ENCODE data around the gene TMEM247. TPM values are rescaled to one million over a fixed set of nuclear protein-coding genes. Genes with fewer than 3 reads are reported as not detected.

TMEM247 gene
- total RNA-seq, 1 donor from 2014 or later: not detected

- Mint-ChIP-seq H3K27me3 (peaks cover 21% of the 10 kb centered on the region), H3K9me3 (peaks cover 7% of the 10 kb centered on the region), H3K36me3 (ENCODE audit: low read depth) (no peaks in the 10 kb centered on the region), H3K27ac (no peak overlapping the region), H3K4me1 (no peaks in the 10 kb centered on the region), H3K4me3 (no peak overlapping the region)
- no peak for DNase-seq
- intact Hi-C loops (cut with micrococcal nuclease): no loop called here
These were observed 32.3 kb upstream of the TMEM247 start for GRCh38 chr2:46446871-46447568.

- Mint-ChIP-seq H3K27ac (no peak overlapping the region), H3K4me1 (no peaks in the 10 kb centered on the region), H3K27me3 (peaks cover 21% of the 10 kb centered on the region), H3K4me3 (no peak overlapping the region), H3K36me3 (ENCODE audit: low read depth) (no peaks in the 10 kb centered on the region), H3K9me3 (peaks cover 7% of the 10 kb centered on the region)
- intact Hi-C loops (cut with micrococcal nuclease): no loop called here
- no peak for DNase-seq
These were observed 31.7 kb upstream of the TMEM247 start for GRCh38 chr2:46447649-46448048.

- H3K4me1 Mint-ChIP-seq: no peaks in the 10 kb centered on the region
- no peak for DNase-seq
- H3K4me3 Mint-ChIP-seq: no peak overlapping the region
- no peak overlapping the region for H3K27ac Mint-ChIP-seq
- peaks cover 21% of the 10 kb centered on the region for H3K27me3 Mint-ChIP-seq
- H3K36me3 Mint-ChIP-seq (ENCODE audit: low read depth): no peaks in the 10 kb centered on the region
- intact Hi-C loops (cut with micrococcal nuclease): no loop called here
- peaks cover 7% of the 10 kb centered on the region for H3K9me3 Mint-ChIP-seq
These were observed 31.3 kb upstream of the TMEM247 start for GRCh38 chr2:46448111-46448510.

GRCh38 chr2:46448641-46449040 is 30.7 kb upstream of the TMEM247 start:
- no peaks in the 10 kb centered on the region for H3K36me3 Mint-ChIP-seq (ENCODE audit: low read depth)
- no peak for DNase-seq
- intact Hi-C loops (cut with micrococcal nuclease): no loop called here
- peaks cover 24% of the 10 kb centered on the region for H3K27me3 Mint-ChIP-seq
- no peaks in the 10 kb centered on the region for H3K4me1 Mint-ChIP-seq
- no peak overlapping the region for H3K4me3 Mint-ChIP-seq
- no peak overlapping the region for H3K27ac Mint-ChIP-seq
- H3K9me3 Mint-ChIP-seq: peaks cover 10% of the 10 kb centered on the region

- DNase-seq: no peak
- Mint-ChIP-seq H3K27me3 (peaks cover 31% of the 10 kb centered on the region), H3K4me1 (no peaks in the 10 kb centered on the region), H3K4me3 (no peak overlapping the region), H3K27ac (no peak overlapping the region), H3K36me3 (ENCODE audit: low read depth) (no peaks in the 10 kb centered on the region), H3K9me3 (peaks cover 12% of the 10 kb centered on the region)
- intact Hi-C loops (cut with micrococcal nuclease): no loop called here
These were observed 29.7 kb upstream of the TMEM247 start for GRCh38 chr2:46449700-46450099.

- no peak for DNase-seq
- peaks cover 31% of the 10 kb centered on the region for H3K27me3 Mint-ChIP-seq
- H3K9me3 Mint-ChIP-seq: peaks cover 7% of the 10 kb centered on the region
- no peak overlapping the region for H3K27ac Mint-ChIP-seq
- intact Hi-C loops (cut with micrococcal nuclease): no loop called here
- H3K4me1 Mint-ChIP-seq: no peaks in the 10 kb centered on the region
- H3K36me3 Mint-ChIP-seq (ENCODE audit: low read depth): no peaks in the 10 kb centered on the region
- H3K4me3 Mint-ChIP-seq: no peak overlapping the region
These were observed 28.1 kb upstream of the TMEM247 start for GRCh38 chr2:46451131-46451711.

- Mint-ChIP-seq H3K9me3 (peaks cover 5% of the 10 kb centered on the region), H3K4me3 (no peak overlapping the region), H3K4me1 (peaks cover 8% of the 10 kb centered on the region), H3K36me3 (ENCODE audit: low read depth) (no peaks in the 10 kb centered on the region), H3K27me3 (peaks cover 17% of the 10 kb centered on the region), H3K27ac (no peak overlapping the region)
- DNase-seq: no peak
- intact Hi-C loops (cut with micrococcal nuclease): no loop called here
These were observed 22.6 kb upstream of the TMEM247 start for GRCh38 chr2:46456789-46457188.

GRCh38 chr2:46458763-46459500 is 20.4 kb upstream of the TMEM247 start:
- no peak overlapping the region for H3K4me3 Mint-ChIP-seq
- H3K27ac Mint-ChIP-seq: no peak overlapping the region
- peaks cover 12% of the 10 kb centered on the region for H3K27me3 Mint-ChIP-seq
- no peak for DNase-seq
- no peaks in the 10 kb centered on the region for H3K36me3 Mint-ChIP-seq (ENCODE audit: low read depth)
- no peaks in the 10 kb centered on the region for H3K9me3 Mint-ChIP-seq
- peaks cover 13% of the 10 kb centered on the region for H3K4me1 Mint-ChIP-seq
- intact Hi-C loops (cut with micrococcal nuclease): no loop called here

- no peak for DNase-seq
- Mint-ChIP-seq H3K4me1 (peaks cover 13% of the 10 kb centered on the region), H3K9me3 (no peaks in the 10 kb centered on the region), H3K27me3 (peaks cover 7% of the 10 kb centered on the region), H3K36me3 (ENCODE audit: low read depth) (no peaks in the 10 kb centered on the region), H3K4me3 (no peak overlapping the region), H3K27ac (no peak overlapping the region)
- intact Hi-C loops (cut with micrococcal nuclease): no loop called here
These were observed 19.7 kb upstream of the TMEM247 start for GRCh38 chr2:46459694-46460093.

- Mint-ChIP-seq H3K36me3 (ENCODE audit: low read depth) (no peaks in the 10 kb centered on the region), H3K4me3 (no peak overlapping the region), H3K27ac (no peak overlapping the region), H3K9me3 (no peaks in the 10 kb centered on the region), H3K4me1 (peaks cover 13% of the 10 kb centered on the region), H3K27me3 (peaks cover 4% of the 10 kb centered on the region)
- no peak for DNase-seq
- intact Hi-C loops (cut with micrococcal nuclease): no loop called here
These were observed 19.0 kb upstream of the TMEM247 start for GRCh38 chr2:46460241-46460921.

- Mint-ChIP-seq H3K27ac (peak overlapping the region; percentile 35), H3K27me3 (peaks cover 4% of the 10 kb centered on the region), H3K4me3 (no peak overlapping the region), H3K36me3 (ENCODE audit: low read depth) (no peaks in the 10 kb centered on the region), H3K9me3 (no peaks in the 10 kb centered on the region), H3K4me1 (peaks cover 13% of the 10 kb centered on the region)
- DNase-seq: peak; percentile 93
- intact Hi-C loops (cut with micrococcal nuclease): loop anchor here (1.0 kb wide), 3 partner anchors 398 to 468 kb away; no protein-coding TSS in a partner anchor
These were observed 18.2 kb upstream of the TMEM247 start for GRCh38 chr2:46461011-46461674.

GRCh38 chr2:46461709-46462171 is 17.6 kb upstream of the TMEM247 start:
- Mint-ChIP-seq H3K36me3 (ENCODE audit: low read depth) (no peaks in the 10 kb centered on the region), H3K9me3 (no peaks in the 10 kb centered on the region), H3K27me3 (no peaks in the 10 kb centered on the region), H3K4me1 (peaks cover 11% of the 10 kb centered on the region), H3K27ac (no peak overlapping the region), H3K4me3 (no peak overlapping the region)
- DNase-seq: peak; percentile 48
- intact Hi-C loops (cut with micrococcal nuclease): loop anchor here (1.0 kb wide), 3 partner anchors 398 to 468 kb away; no protein-coding TSS in a partner anchor

GRCh38 chr2:46462936-46463335 is 16.4 kb upstream of the TMEM247 start:
- Mint-ChIP-seq H3K36me3 (ENCODE audit: low read depth) (no peaks in the 10 kb centered on the region), H3K27me3 (no peaks in the 10 kb centered on the region), H3K9me3 (no peaks in the 10 kb centered on the region), H3K4me3 (no peak overlapping the region), H3K27ac (no peak overlapping the region), H3K4me1 (peaks cover 11% of the 10 kb centered on the region)
- DNase-seq: no peak
- intact Hi-C loops (cut with micrococcal nuclease): no loop called here

Data from activated CD4-positive, alpha-beta T cell treated with anti-CD3 and anti-CD28 coated beads, Interleukin-2, amount 10 ng/mL, durations not matched to agents 24 days and 14 days (primary cell).